GM12878 (cell line): ENCODE results near the gene HSP90AB1. TPM values are rescaled to one million over a fixed set of nuclear protein-coding genes. Genes with fewer than 3 reads are reported as not detected.

Experiments used
- ATAC-seq: fragments of 200-7000 bp; cut with Tn5 transposase; 3 replicates; pipeline ENCODE4 v1.9.1; 2020; ENCODE audit warnings: mild to moderate bottlenecking, moderate library complexity
- BruUV-seq: library from RNA; stranded (reverse); fragments of 400-500 nt; replicated peaks from 2 replicates; lab custom pipeline; 2021; lab: Mats Ljungman, UMichigan
- CTCF ChIA-PET: fragments of 300-600 bp; sonication (Branson Sonifier 250); formaldehyde crosslinking; extraction: SDS; loops from one replicate; lab custom pipeline; 2021; ENCODE audit warnings: inconsistent platforms; lab: Yijun Ruan, JAX
- POLR2A ChIA-PET: fragments of 350-600 bp; formaldehyde crosslinking; extraction: SDS; loops from one replicate; lab custom pipeline; 2021; ENCODE audit warnings: inconsistent platforms; lab: Charles Lee
- RAD21 ChIA-PET: fragments of 300-600 bp; sonication (Branson Sonifier 250); formaldehyde crosslinking; loops from one replicate; lab custom pipeline; 2023; ENCODE audit warnings: antibody characterized with exemption; ENCODE audit not compliant: unreplicated experiment; lab: Charles Lee
- SMC1A ChIA-PET: fragments of 300-600 bp; sonication (Branson Sonifier 250); formaldehyde crosslinking; loops from one replicate; lab custom pipeline; 2023; ENCODE audit not compliant: unreplicated experiment, uncharacterized antibody; lab: Charles Lee
- DNase-seq: peaks from one replicate; pipeline ENCODE4 v3.0.0-alpha.2; 2011; ENCODE audit warnings: low read depth, low spot score
- FAIRE-seq: peaks from 3 replicates; lab custom pipeline; 2011; peaks lifted over from hg19 to GRCh38; lab: Jason Lieb, UNC
- H2AFZ ChIP-seq: 2 replicates; pipeline ENCODE4 v1.6.0; 2011; ENCODE audit warnings: low read depth, low read length, control low read depth; ENCODE audit not compliant: control insufficient read depth
- H3K27ac ChIP-seq: 2 replicates; pipeline ENCODE4 v1.5.1; 2011; ENCODE audit warnings: control low read depth; ENCODE audit not compliant: control insufficient read depth, insufficient read depth
- H3K27me3 ChIP-seq, 2 experiments: replicated peaks in 1 of 2; 2 replicates each; pipeline versions ENCODE4 v1.6.0 to v1.6.1; 2011; ENCODE audit warnings: low read length in 1 of 2; ENCODE audit not compliant: control insufficient read depth in 2 of 2, insufficient read depth in 2 of 2
- H3K36me3 ChIP-seq, 2 experiments: 2 replicates each; pipeline ENCODE4 v1.5.1; 2011; ENCODE audit warnings: low read length in 1 of 2; ENCODE audit not compliant: control insufficient read depth in 2 of 2, insufficient read depth in 2 of 2
- H3K4me1 ChIP-seq: 2 replicates; pipeline ENCODE4 v1.6.1; 2011; ENCODE audit warnings: mild to moderate bottlenecking, low read length, moderate library complexity, mixed read lengths; ENCODE audit not compliant: control insufficient read depth, insufficient read depth
- H3K4me2 ChIP-seq: 2 replicates; pipeline ENCODE4 v1.6.0; 2011; ENCODE audit warnings: control low read depth; ENCODE audit not compliant: control insufficient read depth, insufficient read depth
- H3K4me3 ChIP-seq: fragments of 200-600 bp; sonication (generic); 2 replicates; pipeline ENCODE4 v1.5.1; 2016
- H3K79me2 ChIP-seq: 2 replicates; pipeline ENCODE4 v1.6.0; 2011; ENCODE audit warnings: low read length; ENCODE audit not compliant: control insufficient read depth, insufficient read depth
- H3K9ac ChIP-seq: 2 replicates; pipeline ENCODE4 v1.8.0; 2011; ENCODE audit warnings: low read length, control low read depth, mixed read lengths; ENCODE audit not compliant: control insufficient read depth, insufficient read depth
- H3K9me3 ChIP-seq: replicated peaks from 3 replicates; pipeline ENCODE4 v1.5.1; 2011; ENCODE audit warnings: mild to moderate bottlenecking, low read length; ENCODE audit not compliant: control insufficient read depth, insufficient read depth
- H4K20me1 ChIP-seq: 2 replicates; pipeline ENCODE4 v1.6.0; 2011; ENCODE audit not compliant: control insufficient read depth, insufficient read depth
- CBX3 ChIP-seq: fragments of 200-600 bp; sonication (generic); IDR thresholded peaks from 2 replicates; pipeline ENCODE4 v1.6.1; 2016; ENCODE audit warnings: low read depth, borderline replicate concordance
- E4F1 ChIP-seq: fragments of 450-650 bp; IDR thresholded peaks from 2 replicates; pipeline ENCODE4 v1.6.1; 2018; ENCODE audit warnings: borderline replicate concordance, mild to moderate bottlenecking; ENCODE audit not compliant: partially characterized antibody
- EGR1 ChIP-seq, 2 experiments: IDR thresholded peaks; 1 replicate in 1 of 2; 2 replicates in 1 of 2; pipeline ENCODE4 v1.6.1; 2011 to 2012; ENCODE audit warnings: low read depth in 2 of 2, low read length in 2 of 2, borderline replicate concordance in 1 of 2, mild to moderate bottlenecking in 1 of 2, moderate library complexity in 1 of 2
- ESRRA ChIP-seq: IDR thresholded peaks from 2 replicates; pipeline ENCODE4 v1.6.1; 2012; ENCODE audit warnings: mild to moderate bottlenecking, low read length, improper control_type of control experiment
- FOXK2 ChIP-seq: fragments of 450-650 bp; IDR thresholded peaks from 2 replicates; pipeline ENCODE4 v1.6.1; 2017; ENCODE audit warnings: mild to moderate bottlenecking, moderate library complexity
- GABPA ChIP-seq: IDR thresholded peaks from 2 replicates; pipeline ENCODE4 v1.6.1; 2014; ENCODE audit warnings: antibody characterized with exemption, low read depth, mild to moderate bottlenecking, inconsistent platforms
- IRF3 ChIP-seq: fragments of 450-650 bp; IDR thresholded peaks from 2 replicates; pipeline ENCODE4 v1.6.1; 2014; ENCODE audit warnings: mild to moderate bottlenecking
- MEF2B ChIP-seq: fragments of 450-650 bp; IDR thresholded peaks from 2 replicates; pipeline ENCODE4 v1.6.1; 2018; ENCODE audit warnings: mild to moderate bottlenecking, moderate library complexity; ENCODE audit not compliant: partially characterized antibody, poor library complexity, severe bottlenecking
- MTA2 ChIP-seq: fragments of 450-650 bp; IDR thresholded peaks from 2 replicates; pipeline ENCODE4 v1.6.1; 2016; ENCODE audit warnings: low read depth, mild to moderate bottlenecking, moderate library complexity
- MXI1 ChIP-seq: fragments of 150-350 bp; IDR thresholded peaks from 2 replicates; pipeline ENCODE4 v1.6.1; 2011; ENCODE audit warnings: low read depth, mild to moderate bottlenecking, inconsistent platforms, low read length, improper control_type of control experiment
- SREBF1 ChIP-seq: IDR thresholded peaks from 2 replicates; pipeline ENCODE4 v1.6.1; 2012; ENCODE audit warnings: mild to moderate bottlenecking, low read length
- YBX1 ChIP-seq: fragments of 450-650 bp; IDR thresholded peaks from 2 replicates; pipeline ENCODE4 v1.6.1; 2016; ENCODE audit warnings: antibody characterized with exemption
- WGBS: methylation state at CpG from one replicate; pipeline ENCODE4 v1.1.6; 2016; ENCODE audit warnings: low lambda C conversion rate; ENCODE audit not compliant: insufficient replicate concordance, insufficient coverage; ENCODE audit errors: missing lambda C conversion rate; 5-methylcytosine and 5-hydroxymethylcytosine counted together
- in situ Hi-C: fragments of 300-500 bp; cut with MboI; formaldehyde crosslinking; loops from 9 replicates; pipeline ENCODE4 v1.14.3; 2018; ENCODE audit warnings: mixed read lengths
- intact Hi-C: fragments of 100-400 bp; cut with micrococcal nuclease; formaldehyde crosslinking; loops from one replicate; pipeline ENCODE4 v1.14.2; 2022; ENCODE audit not compliant: unreplicated experiment
- polyA plus RNA-seq, 11 experiments: library from polyadenylated mRNA; depleted of rRNA in 4 of 11; unstranded in 6 of 11; stranded (reverse) in 5 of 11; fragments of >200 nt; fragmentation: Nextera tagmentation in 4 of 11; fragmentation: Illumina TruSeq in 1 of 11; extraction: Ambion mirVana in 4 of 11; extraction: Trizol in 1 of 11; gene quantifications; 1 replicate in 1 of 11; 2 replicates in 10 of 11; pipeline versions ENCODE4 v1.2.1 to v1.2.3, GENCODE V29; 2011 to 2016; ENCODE audit warnings: inconsistent platforms in 2 of 11, missing spikeins in 2 of 11, low read depth in 1 of 11
- total RNA-seq, 4 experiments: library from RNA; depleted of rRNA in 3 of 4; stranded (reverse); fragments of >200 nt in 3 of 4; fragmentation: Illumina TruSeq in 1 of 4; extraction: Trizol in 1 of 4; gene quantifications; 2 replicates each; pipeline versions ENCODE4 v1.2.1 to v1.2.3, GENCODE V29; 2013 to 2021

HSP90AB1 gene
- total and polyA plus RNA-seq, 10 of the 15 experiments (the other 5 are each of a cell fraction or from before 2014, with no cell fraction given): 988 to 1,682 (median 1,146) TPM

DNA sequence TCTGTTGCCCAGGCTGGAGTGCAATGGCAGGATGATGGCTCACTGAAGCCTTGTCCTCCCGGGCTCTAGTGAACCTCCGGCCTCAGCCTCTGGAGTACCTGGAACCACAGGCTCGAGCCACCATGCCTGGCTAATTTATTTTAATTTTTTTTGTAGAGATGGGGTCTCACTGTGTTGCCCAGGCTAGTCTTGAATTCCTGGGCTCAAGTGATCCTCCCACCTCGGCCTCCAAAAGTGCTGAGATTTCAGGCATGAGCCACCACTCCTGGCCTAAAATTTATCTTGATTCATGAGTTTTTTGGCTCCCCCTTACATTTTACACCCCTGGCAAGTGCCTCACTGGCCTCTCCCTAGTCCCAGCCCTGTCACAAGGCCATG lies 26.0 kb upstream of the HSP90AB1 start:
- H3K4me1 ChIP-seq: peaks cover 45% of the 10 kb centered on the region
- H3K27me3 ChIP-seq: no peaks in the 10 kb centered on the region
- H3K4me2 ChIP-seq: no peak overlapping the region
- no peaks in the 10 kb centered on the region for H3K9me3 ChIP-seq
- no peaks in the 10 kb centered on the region for H4K20me1 ChIP-seq
- ChIA-PET SMC1A (interaction anchor here (1.2 to 2.2 kb wide), 5 partner anchors 22 to 44 kb away, joined by 4 to 6 read pairs (median 6); no protein-coding TSS in a partner anchor), CTCF (interaction anchor here (0.7 to 5.9 kb wide), 17 partner anchors 8 to 104 kb away, joined by 3 to 95 read pairs (median 5); partner anchors contain the start of gene HSP90AB1), POLR2A (interaction anchor here (0.6 to 7.0 kb wide), 8 partner anchors 16 to 264 kb away, joined by 3 to 63 read pairs (median 4); partner anchors contain the start of gene HSP90AB1), RAD21 (interaction anchor here (0.8 to 3.1 kb wide), 8 partner anchors 15 to 48 kb away, joined by 3 to 14 read pairs (median 6); partner anchors contain the start of gene HSP90AB1)
- in situ Hi-C loops (no loop called here), intact Hi-C loops (loop anchor here (1.0 kb wide), 1 partner anchor 25 kb away; no protein-coding TSS in a partner anchor)
- BruUV-seq: no TSS peak
- peak overlapping the region; percentile 15 for H3K27ac ChIP-seq
- no peaks in the 10 kb centered on the region for H3K36me3 ChIP-seq
- H3K9ac ChIP-seq: no peak overlapping the region
- TF ChIP-seq MTA2 (no peak), SREBF1 (no peak), ESRRA (no peak)
- peaks cover 23% of the 10 kb centered on the region for H3K79me2 ChIP-seq
- ATAC-seq (no peak), FAIRE-seq (no peak), DNase-seq (no peak)
- no peak overlapping the region for H2AFZ ChIP-seq
- no peak overlapping the region for H3K4me3 ChIP-seq
- WGBS: 88% methylated on average over 4 of the region's 4 CpGs

- in situ Hi-C loops (no loop called here), intact Hi-C loops (loop anchor here (1.0 kb wide), 1 partner anchor 25 kb away; no protein-coding TSS in a partner anchor)
- WGBS: 11% methylated on average over 4 of the region's 4 CpGs
- ATAC-seq (peak; percentile 68), FAIRE-seq (peak; percentile 88), DNase-seq (no peak)
- ChIA-PET CTCF (interaction anchor here (0.5 to 5.9 kb wide), 19 partner anchors 8 to 105 kb away, joined by 3 to 95 read pairs (median 3); partner anchors contain the start of gene HSP90AB1), SMC1A (interaction anchor here (1.2 to 2.2 kb wide), 6 partner anchors 21 to 45 kb away, joined by 4 to 6 read pairs (median 6); no protein-coding TSS in a partner anchor), POLR2A (interaction anchor here (0.6 to 7.0 kb wide), 7 partner anchors 15 to 121 kb away, joined by 3 to 63 read pairs (median 4); partner anchors contain the start of gene HSP90AB1), RAD21 (interaction anchor here (0.6 to 2.5 kb wide), 10 partner anchors 14 to 57 kb away, joined by 3 to 11 read pairs (median 4); no protein-coding TSS in a partner anchor)
- Histone ChIP-seq H3K27me3 (no peaks in the 10 kb centered on the region), H2AFZ (peak overlapping the region; percentile 40), H3K79me2 (peaks cover 27% of the 10 kb centered on the region), H3K27ac (peak overlapping the region; percentile 15), H3K4me2 (no peak overlapping the region), H4K20me1 (no peaks in the 10 kb centered on the region), H3K4me3 (no peak overlapping the region), H3K36me3 (no peaks in the 10 kb centered on the region), H3K9me3 (no peaks in the 10 kb centered on the region), H3K9ac (no peak overlapping the region), H3K4me1 (peaks cover 45% of the 10 kb centered on the region)
- no TSS peak for BruUV-seq
- TF ChIP-seq GABPA: no peak
- TF ChIP-seq E4F1: no peak
- no peak for TF ChIP-seq CBX3
- peak; percentile 21; the same call in 1 of the 2 replicates for TF ChIP-seq FOXK2
- TF ChIP-seq MEF2B: peak; percentile 41
- no peak for TF ChIP-seq EGR1 (IDR thresholded peaks at IDR 0.05; ENCODE audit: borderline replicate concordance in 1 of 2, low read depth in 2 of 2, low read length in 2 of 2)
- peak; percentile 94 for TF ChIP-seq MXI1
- no peak for TF ChIP-seq IRF3
- TF ChIP-seq YBX1: no peak
These were observed 25.5 kb upstream of the HSP90AB1 start for GRCh38 chr6:44221291-44221960.
